ENCODE measurements around the gene CYB561A3. TPM values are rescaled to one million over a fixed set of nuclear protein-coding genes. Genes with fewer than 3 reads are reported as not detected.

CYB561A3 gene
- total and polyA plus RNA-seq, 8 donors = 13.4 to 106 (median 20.8) TPM

DNA sequence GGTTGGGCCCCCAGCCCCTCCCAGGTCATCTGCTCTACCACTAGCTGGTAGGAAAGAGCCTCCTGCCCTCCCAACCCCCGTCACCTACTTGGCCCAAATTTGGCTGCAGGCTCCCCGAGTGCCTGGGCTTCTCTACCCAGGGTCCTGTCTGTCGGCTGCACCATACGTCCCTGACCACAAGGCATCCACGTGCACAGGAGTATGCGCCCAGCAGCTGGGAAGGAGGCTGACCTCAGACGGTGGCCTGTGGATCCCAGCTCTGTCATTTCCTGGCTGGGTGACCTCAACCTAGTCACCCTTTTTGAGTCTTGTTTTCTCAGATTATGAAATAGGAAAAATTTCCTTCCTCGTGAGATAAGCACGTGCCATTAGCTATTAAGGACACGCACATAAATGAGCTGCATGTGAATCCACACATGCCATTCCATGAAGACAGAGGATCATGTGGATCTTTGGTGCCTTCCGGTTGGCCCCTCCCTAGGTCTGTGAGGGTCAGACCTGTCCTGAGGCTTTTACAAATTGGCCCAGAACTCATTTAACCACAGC lies 13.7 kb downstream of the CYB561A3 start:
- TF ChIP-seq POLR2AphosphoS5 (IDR thresholded peaks at IDR 0.05) = peak in 1 of 3 donors; percentile 14
- TF ChIP-seq, protein P1, sequence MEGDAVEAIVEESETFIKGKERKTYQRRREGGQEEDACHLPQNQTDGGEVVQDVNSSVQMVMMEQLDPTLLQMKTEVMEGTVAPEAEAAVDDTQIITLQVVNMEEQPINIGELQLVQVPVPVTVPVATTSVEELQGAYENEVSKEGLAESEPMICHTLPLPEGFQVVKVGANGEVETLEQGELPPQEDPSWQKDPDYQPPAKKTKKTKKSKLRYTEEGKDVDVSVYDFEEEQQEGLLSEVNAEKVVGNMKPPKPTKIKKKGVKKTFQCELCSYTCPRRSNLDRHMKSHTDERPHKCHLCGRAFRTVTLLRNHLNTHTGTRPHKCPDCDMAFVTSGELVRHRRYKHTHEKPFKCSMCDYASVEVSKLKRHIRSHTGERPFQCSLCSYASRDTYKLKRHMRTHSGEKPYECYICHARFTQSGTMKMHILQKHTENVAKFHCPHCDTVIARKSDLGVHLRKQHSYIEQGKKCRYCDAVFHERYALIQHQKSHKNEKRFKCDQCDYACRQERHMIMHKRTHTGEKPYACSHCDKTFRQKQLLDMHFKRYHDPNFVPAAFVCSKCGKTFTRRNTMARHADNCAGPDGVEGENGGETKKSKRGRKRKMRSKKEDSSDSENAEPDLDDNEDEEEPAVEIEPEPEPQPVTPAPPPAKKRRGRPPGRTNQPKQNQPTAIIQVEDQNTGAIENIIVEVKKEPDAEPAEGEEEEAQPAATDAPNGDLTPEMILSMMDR (IDR thresholded peaks at IDR 0.05) = no peak
- no peak for TF ChIP-seq POLR2A (IDR thresholded peaks at IDR 0.05)
- H3K36me3 ChIP-seq = peaks cover 20 to 82% (median 76%) of the 10 kb centered on the region in 4 donors

DNA sequence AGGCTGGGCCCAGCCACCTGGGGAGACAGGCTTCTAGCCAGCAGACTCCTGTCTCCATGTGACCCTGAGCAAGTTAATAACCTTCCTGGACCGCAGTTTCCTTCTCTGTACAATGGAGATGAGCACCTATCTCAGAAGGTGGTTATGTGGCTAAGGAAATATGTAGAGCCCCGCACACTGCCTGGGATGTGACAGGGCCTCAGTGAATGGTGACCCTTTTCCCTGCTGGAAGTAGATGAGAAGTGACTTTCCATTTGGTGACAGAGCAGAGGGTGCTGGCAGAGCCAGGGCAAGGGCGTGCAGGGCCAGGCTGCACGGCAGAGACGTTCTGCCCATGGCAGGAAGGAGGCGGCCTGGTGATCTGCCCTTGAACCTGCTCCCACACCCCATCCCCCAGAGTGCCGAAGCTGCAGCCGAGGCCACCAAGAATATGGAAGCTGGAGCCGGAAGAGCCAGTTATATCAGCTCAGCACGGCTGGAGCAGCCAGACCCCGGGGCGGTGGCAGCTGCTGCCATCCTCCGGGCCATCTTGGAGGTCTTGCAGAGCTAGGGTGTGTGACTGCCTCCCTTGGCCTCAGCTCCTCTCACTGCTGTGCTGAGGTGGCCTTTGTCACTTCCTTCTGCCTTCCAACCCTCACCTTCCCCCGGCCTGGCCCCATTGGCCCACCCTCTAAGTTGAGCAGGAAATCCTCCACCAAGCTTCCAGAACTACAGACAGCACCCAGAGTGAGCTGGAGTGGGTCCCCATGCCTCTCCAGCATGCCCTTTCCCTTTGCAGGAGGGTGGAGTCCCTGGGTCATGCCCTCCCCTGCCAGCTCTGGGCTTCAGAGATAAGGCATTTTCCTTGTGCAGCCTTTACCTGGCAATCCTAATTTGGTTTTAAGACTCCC lies 15.5 kb downstream of the CYB561A3 start:
- peaks cover 7 to 34% (median 26%) of the 10 kb centered on the region in 4 donors for H3K4me1 ChIP-seq
- H3K4me3 ChIP-seq = no peak overlapping the region
- no peak for DNase-seq
- H3K27me3 ChIP-seq = no peaks in the 10 kb centered on the region
- intact Hi-C loops (cut with DNase I; ENCODE audit: low total_unique reads) = no loop called here
- TF ChIP-seq, protein P1 (IDR thresholded peaks at IDR 0.05) = no peak
- TF ChIP-seq EP300 (IDR thresholded peaks at IDR 0.05) = no peak
- no peak for TF ChIP-seq POLR2AphosphoS5 (IDR thresholded peaks at IDR 0.05)
- no peak for TF ChIP-seq POLR2A (IDR thresholded peaks at IDR 0.05)
- H3K9me3 ChIP-seq = no peaks in the 10 kb centered on the region
- peak overlapping the region in 4 of 5 donors; percentile 3 to 37 (median 32) for H3K27ac ChIP-seq
- peaks cover 14 to 82% (median 76%) of the 10 kb centered on the region in 4 donors for H3K36me3 ChIP-seq
- WGBS, 5 donors = 37 to 67% (median 60%) methylated on average over 6 to 14 of the region's 14 CpGs

More for the DNA sequence above, 13.7 kb downstream of the CYB561A3 start:
- 49 to 60% (median 53%) methylated on average over 11 of the region's 11 CpGs for WGBS, 5 donors
- no peak overlapping the region for H3K27ac ChIP-seq
- DNase-seq = peak in 1 of 2 donors; percentile 44
- intact Hi-C loops (cut with DNase I; ENCODE audit: low total_unique reads) = no loop called here
- no peaks in the 10 kb centered on the region for H3K9me3 ChIP-seq
- H3K4me3 ChIP-seq = no peak overlapping the region
- no peaks in the 10 kb centered on the region for H3K27me3 ChIP-seq
- peaks cover 7 to 34% (median 26%) of the 10 kb centered on the region in 4 donors for H3K4me1 ChIP-seq

DNA sequence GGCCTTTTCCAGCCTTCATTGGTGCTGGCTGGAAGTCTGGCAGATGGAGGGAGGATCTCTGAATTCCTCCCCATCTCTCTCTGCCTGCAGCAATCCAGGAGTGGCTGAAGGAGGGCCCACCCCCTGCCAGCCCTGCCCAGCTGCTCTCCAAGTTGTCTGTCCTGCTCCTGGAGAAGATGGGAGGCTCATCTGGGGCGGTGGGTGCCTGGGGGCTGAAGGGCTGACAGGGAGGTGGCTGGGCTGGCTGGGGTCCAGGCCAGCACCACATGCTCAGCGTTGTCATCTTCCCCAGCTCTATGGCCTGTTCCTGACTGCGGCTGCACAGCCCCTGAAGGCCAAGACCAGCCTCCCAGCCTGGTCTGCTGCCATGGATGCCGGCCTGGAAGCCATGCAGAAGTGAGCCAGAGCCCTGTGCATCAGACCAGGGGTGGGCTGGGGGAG lies 16.5 kb downstream of the CYB561A3 start:
- Histone ChIP-seq H3K4me3 (no peak overlapping the region), H3K27me3 (no peaks in the 10 kb centered on the region), H3K27ac (peak overlapping the region in 3 of 5 donors; percentile 3 to 33 (median 7)), H3K36me3 (peaks cover 14 to 78% (median 69%) of the 10 kb centered on the region in 4 donors), H3K4me1 (peaks cover 7 to 34% (median 26%) of the 10 kb centered on the region in 4 donors), H3K9me3 (no peaks in the 10 kb centered on the region)
- 75 to 81% (median 79%) methylated on average over 4 of the region's 4 CpGs; no CpG with 5 or more reads in 1 of the 5 donors for WGBS, 5 donors
- DNase-seq = peak in 1 of 2 donors; percentile 61
- TF ChIP-seq POLR2A (IDR thresholded peaks at IDR 0.05) (no peak), POLR2AphosphoS5 (IDR thresholded peaks at IDR 0.05) (no peak), EP300 (IDR thresholded peaks at IDR 0.05) (no peak)
- TF ChIP-seq, protein P1 (IDR thresholded peaks at IDR 0.05) = no peak
- intact Hi-C loops (cut with DNase I; ENCODE audit: low total_unique reads) = no loop called here

Measured in stomach (tissue), 9 donors.